Natural killer cell (primary cell): Measurements from ENCODE around the gene GCNT3. TPM values are rescaled to one million over a fixed set of nuclear protein-coding genes. Genes with fewer than 3 reads are reported as not detected.

Experiments
- ATAC-seq, 3 donors: fragments of 150-1000 bp in 2 of 3; fragments of 200-7000 bp in 1 of 3; cut with Tn5 transposase; 1 replicate in 1 of 3; 2 replicates in 2 of 3; pipeline ENCODE4 v1.10.0; 2021; ENCODE audit warnings: mild to moderate bottlenecking in 2 of 3, moderate library complexity in 2 of 3
- DNase-seq, 2 donors: peaks; one replicate each; pipeline versions ENCODE4 v3.0.0 to v3.0.0-alpha.2; 2013 to 2021; ENCODE audit warnings: mixed read lengths in 1 of 2
- H3K27ac ChIP-seq: one replicate; pipeline ENCODE4 v1.5.1; 2013; ENCODE audit warnings: mild to moderate bottlenecking, low read length
- H3K27me3 ChIP-seq: one replicate; pipeline ENCODE4 v1.6.1; 2013; ENCODE audit warnings: low read length; ENCODE audit not compliant: control insufficient read depth, insufficient read depth
- H3K36me3 ChIP-seq: one replicate; pipeline ENCODE4 v1.6.1; 2013; ENCODE audit warnings: low read length; ENCODE audit not compliant: control insufficient read depth, insufficient read depth
- H3K4me1 ChIP-seq: one replicate; pipeline ENCODE4 v1.6.1; 2013; ENCODE audit warnings: low read length; ENCODE audit not compliant: control insufficient read depth, insufficient read depth
- H3K4me3 ChIP-seq: one replicate; pipeline ENCODE4 v1.5.1; 2013; ENCODE audit warnings: low read length
- H3K9me3 ChIP-seq: one replicate; pipeline ENCODE4 v1.6.1; 2013; ENCODE audit warnings: low read length; ENCODE audit not compliant: control insufficient read depth, insufficient read depth
- H3K27ac Mint-ChIP-seq, 2 donors: one replicate each; pipeline ENCODE4 v1.8.0; 2022; ENCODE audit warnings: mild to moderate bottlenecking in 2 of 2, mixed read lengths in 2 of 2, moderate library complexity in 1 of 2
- H3K27me3 Mint-ChIP-seq, 2 donors: one replicate each; pipeline ENCODE4 v1.8.0; 2022; ENCODE audit warnings: low read depth in 2 of 2, mixed read lengths in 2 of 2
- H3K36me3 Mint-ChIP-seq: one replicate; pipeline ENCODE4 v1.8.0; 2022; ENCODE audit warnings: mixed read lengths
- H3K4me1 Mint-ChIP-seq, 2 donors: one replicate each; pipeline ENCODE4 v1.8.0; 2022; ENCODE audit warnings: mixed read lengths in 2 of 2
- H3K4me3 Mint-ChIP-seq: one replicate; pipeline ENCODE4 v1.8.0; 2022; ENCODE audit warnings: mild to moderate bottlenecking, moderate library complexity, mixed read lengths
- H3K9me3 Mint-ChIP-seq, 2 donors: one replicate each; pipeline ENCODE4 v1.8.0; 2022; ENCODE audit warnings: mixed read lengths in 2 of 2
- WGBS: methylation state at CpG from one replicate; pipeline ENCODE4 v1.1.7; 2013; ENCODE audit warnings: missing lambda C conversion rate; ENCODE audit not compliant: insufficient coverage; 5-methylcytosine and 5-hydroxymethylcytosine counted together
- intact Hi-C: fragments of 100-400 bp; cut with micrococcal nuclease; formaldehyde crosslinking; loops from one replicate; pipeline ENCODE4 v1.14.2; 2022
- total RNA-seq, 4 donors: library from RNA; stranded (reverse); fragments of 120-200 nt in 1 of 4; gene quantifications; one replicate each; pipeline versions ENCODE4 v1.2.3 to v1.2.4, GENCODE V29; 2013 to 2022
- TF ChIP-seq, protein P1 (sequence below): fragments of 200-600 bp; IDR thresholded peaks from one replicate; pipeline ENCODE4 v1.8.0; 2022; ENCODE audit warnings: antibody characterized with exemption

The GCNT3 gene
- total RNA-seq, 3 donors from 2014 or later (not counting 1 experiment from before 2014, with no cell fraction given), result not detected

DNA sequence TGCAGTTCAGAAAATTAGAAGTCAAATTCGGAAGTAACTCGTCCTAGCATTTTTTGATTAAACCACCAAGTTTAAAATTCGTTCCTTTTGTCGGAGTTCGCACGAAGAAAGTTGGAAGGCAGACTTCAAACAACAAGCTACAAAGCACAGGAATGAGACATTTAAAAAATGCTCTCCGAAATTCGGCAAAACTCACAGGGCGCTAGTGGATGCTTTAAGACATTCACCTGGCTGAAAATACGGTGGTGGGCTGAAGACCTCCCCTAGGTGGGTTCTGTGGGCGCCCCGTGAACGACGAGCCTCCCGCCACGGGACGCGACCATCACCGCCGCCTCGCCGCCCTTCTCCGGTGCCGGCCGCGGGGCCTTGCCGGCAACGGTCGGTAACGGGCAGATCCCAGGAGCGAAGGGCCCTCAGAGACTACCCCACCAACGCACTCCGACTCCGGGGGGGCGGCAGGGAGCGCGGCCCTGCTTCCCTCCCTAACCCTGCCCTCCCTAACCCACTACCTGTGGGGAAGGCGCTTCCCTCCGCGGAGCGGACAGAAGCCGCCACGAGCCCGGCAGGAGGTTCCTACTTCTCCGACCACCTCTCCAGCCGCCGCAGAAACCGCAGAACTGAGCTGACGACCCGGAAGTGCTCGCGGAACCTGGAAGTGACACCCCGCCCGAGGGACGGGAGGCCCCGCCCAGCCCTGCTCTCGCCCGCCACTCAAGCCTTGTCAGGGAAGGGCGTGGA is 45.5 kb downstream of the GCNT3 start, which contains the start of gene GTF2A2:
TSS of gene GTF2A2 (minus strand) at position 619 of the 738 bp plus-strand sequence. CDS start 5,238 bp downstream, outside the sequence.
- H3K4me3 Mint-ChIP-seq, result no peak within 1 kb of the TSS
- Histone ChIP-seq H3K27ac (peak within 1 kb of the TSS; percentile 89), H3K4me3 (peak within 1 kb of the TSS; percentile 92), H3K36me3 (peaks cover 24% of the 10 kb centered on the region), H3K27me3 (no peaks in the 10 kb centered on the region), H3K9me3 (no peaks in the 10 kb centered on the region), H3K4me1 (peaks cover 6% of the 10 kb centered on the region)
- WGBS, result under 1% methylated on average over 59 of the region's 59 CpGs
- intact Hi-C loops, result loop anchor here (1.0 kb wide), 1 partner anchor 31 kb away; no protein-coding TSS in a partner anchor
- no peaks in the 10 kb centered on the region for H3K9me3 Mint-ChIP-seq
- H3K36me3 Mint-ChIP-seq, result peaks cover 6% of the 10 kb centered on the region
- peak; percentile 98 to 100 (median 99) for ATAC-seq
- peaks cover 13 to 14% of the 10 kb centered on the region in 2 donors for H3K4me1 Mint-ChIP-seq
- TF ChIP-seq, protein P1, sequence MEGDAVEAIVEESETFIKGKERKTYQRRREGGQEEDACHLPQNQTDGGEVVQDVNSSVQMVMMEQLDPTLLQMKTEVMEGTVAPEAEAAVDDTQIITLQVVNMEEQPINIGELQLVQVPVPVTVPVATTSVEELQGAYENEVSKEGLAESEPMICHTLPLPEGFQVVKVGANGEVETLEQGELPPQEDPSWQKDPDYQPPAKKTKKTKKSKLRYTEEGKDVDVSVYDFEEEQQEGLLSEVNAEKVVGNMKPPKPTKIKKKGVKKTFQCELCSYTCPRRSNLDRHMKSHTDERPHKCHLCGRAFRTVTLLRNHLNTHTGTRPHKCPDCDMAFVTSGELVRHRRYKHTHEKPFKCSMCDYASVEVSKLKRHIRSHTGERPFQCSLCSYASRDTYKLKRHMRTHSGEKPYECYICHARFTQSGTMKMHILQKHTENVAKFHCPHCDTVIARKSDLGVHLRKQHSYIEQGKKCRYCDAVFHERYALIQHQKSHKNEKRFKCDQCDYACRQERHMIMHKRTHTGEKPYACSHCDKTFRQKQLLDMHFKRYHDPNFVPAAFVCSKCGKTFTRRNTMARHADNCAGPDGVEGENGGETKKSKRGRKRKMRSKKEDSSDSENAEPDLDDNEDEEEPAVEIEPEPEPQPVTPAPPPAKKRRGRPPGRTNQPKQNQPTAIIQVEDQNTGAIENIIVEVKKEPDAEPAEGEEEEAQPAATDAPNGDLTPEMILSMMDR, result no peak
- no peak within 1 kb of the TSS for H3K27ac Mint-ChIP-seq
- no peaks in the 10 kb centered on the region for H3K27me3 Mint-ChIP-seq
- peak; percentile 94 to 95 for DNase-seq

DNA sequence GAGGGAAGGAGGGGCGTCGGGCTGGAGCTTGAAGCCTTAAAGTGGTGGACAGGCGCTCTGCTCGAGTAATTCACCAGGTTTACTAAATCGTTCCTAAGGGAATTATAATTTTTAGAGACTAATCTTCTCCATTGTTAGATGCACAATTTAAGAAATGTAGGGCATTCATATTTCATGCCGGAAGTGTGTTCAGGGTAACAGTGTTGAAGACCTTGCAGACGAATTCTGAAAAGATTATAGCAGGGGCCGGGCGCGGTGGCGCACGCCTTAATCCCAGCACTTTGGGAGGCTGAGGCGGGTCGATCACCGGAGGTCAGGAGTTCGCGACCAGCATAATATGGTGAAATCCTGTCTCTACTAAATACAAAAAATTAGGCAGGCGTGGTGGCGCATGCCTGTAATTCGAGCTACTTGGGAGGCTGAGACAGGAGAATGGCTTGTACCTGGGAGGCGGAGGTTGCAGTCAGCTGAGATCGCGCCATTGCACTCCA is 46.1 kb downstream of the GCNT3 start:
- no peak overlapping the region for H3K4me3 Mint-ChIP-seq
- peaks cover 6% of the 10 kb centered on the region for H3K36me3 Mint-ChIP-seq
- peak overlapping the region; percentile 89 for H3K27ac ChIP-seq
- ATAC-seq (peak in 2 of 3 donors; percentile 3 to 18), DNase-seq (no peak)
- 50% methylated on average over 23 of the region's 23 CpGs for WGBS
- no peaks in the 10 kb centered on the region for H3K27me3 ChIP-seq
- TF ChIP-seq, protein P1, result no peak
- H3K9me3 Mint-ChIP-seq, result no peaks in the 10 kb centered on the region
- intact Hi-C loops, result loop anchor here (1.0 kb wide), 1 partner anchor 31 kb away; no protein-coding TSS in a partner anchor
- H3K36me3 ChIP-seq, result peaks cover 24% of the 10 kb centered on the region
- H3K4me1 Mint-ChIP-seq, result peaks cover 10% of the 10 kb centered on the region in 2 donors
- no peak overlapping the region for H3K27ac Mint-ChIP-seq
- no peaks in the 10 kb centered on the region for H3K27me3 Mint-ChIP-seq
- peak overlapping the region; percentile 92 for H3K4me3 ChIP-seq
- peaks cover 6% of the 10 kb centered on the region for H3K4me1 ChIP-seq
- H3K9me3 ChIP-seq, result no peaks in the 10 kb centered on the region

DNA sequence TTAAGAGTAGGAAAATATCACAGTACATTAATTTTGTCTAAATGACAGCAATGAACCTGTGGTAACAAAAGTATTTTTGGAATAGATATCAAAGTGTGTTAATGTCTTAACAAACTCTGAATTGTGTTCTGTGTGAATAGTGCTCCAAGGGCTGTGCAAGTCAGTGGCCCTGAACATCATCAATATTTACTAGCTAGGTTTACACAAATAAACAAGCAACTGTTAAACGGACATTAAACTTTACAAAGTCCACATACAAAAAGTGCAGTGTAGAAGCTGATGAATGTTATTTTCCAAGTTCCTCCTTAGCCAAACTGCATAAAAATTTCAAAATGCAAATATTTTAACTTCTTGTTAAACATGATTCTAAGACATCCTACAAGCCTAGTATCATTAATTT is 47.8 kb downstream of the GCNT3 start:
- WGBS, result 80% methylated on average over 1 of the region's 1 CpG
- Mint-ChIP-seq H3K27ac (no peak overlapping the region), H3K36me3 (peaks cover 6% of the 10 kb centered on the region), H3K27me3 (no peaks in the 10 kb centered on the region), H3K4me3 (no peak overlapping the region), H3K4me1 (peaks cover 5% of the 10 kb centered on the region in 2 donors), H3K9me3 (no peaks in the 10 kb centered on the region)
- H3K27me3 ChIP-seq, result no peaks in the 10 kb centered on the region
- no peak overlapping the region for H3K4me3 ChIP-seq
- no peaks in the 10 kb centered on the region for H3K9me3 ChIP-seq
- H3K36me3 ChIP-seq, result peaks cover 39% of the 10 kb centered on the region
- no peak overlapping the region for H3K27ac ChIP-seq
- intact Hi-C loops, result no loop called here
- DNase-seq (no peak), ATAC-seq (no peak)
- TF ChIP-seq, protein P1, result no peak
- peaks cover 6% of the 10 kb centered on the region for H3K4me1 ChIP-seq
